ENCODE data around the gene ARPC1B.

Gene ARPC1B

GRCh38 chr7:99395616-99396327 lies 21.2 kb downstream of the ARPC1B start:
- TF ChIP-seq, protein P1, sequence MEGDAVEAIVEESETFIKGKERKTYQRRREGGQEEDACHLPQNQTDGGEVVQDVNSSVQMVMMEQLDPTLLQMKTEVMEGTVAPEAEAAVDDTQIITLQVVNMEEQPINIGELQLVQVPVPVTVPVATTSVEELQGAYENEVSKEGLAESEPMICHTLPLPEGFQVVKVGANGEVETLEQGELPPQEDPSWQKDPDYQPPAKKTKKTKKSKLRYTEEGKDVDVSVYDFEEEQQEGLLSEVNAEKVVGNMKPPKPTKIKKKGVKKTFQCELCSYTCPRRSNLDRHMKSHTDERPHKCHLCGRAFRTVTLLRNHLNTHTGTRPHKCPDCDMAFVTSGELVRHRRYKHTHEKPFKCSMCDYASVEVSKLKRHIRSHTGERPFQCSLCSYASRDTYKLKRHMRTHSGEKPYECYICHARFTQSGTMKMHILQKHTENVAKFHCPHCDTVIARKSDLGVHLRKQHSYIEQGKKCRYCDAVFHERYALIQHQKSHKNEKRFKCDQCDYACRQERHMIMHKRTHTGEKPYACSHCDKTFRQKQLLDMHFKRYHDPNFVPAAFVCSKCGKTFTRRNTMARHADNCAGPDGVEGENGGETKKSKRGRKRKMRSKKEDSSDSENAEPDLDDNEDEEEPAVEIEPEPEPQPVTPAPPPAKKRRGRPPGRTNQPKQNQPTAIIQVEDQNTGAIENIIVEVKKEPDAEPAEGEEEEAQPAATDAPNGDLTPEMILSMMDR (conservative IDR thresholded peaks at IDR 0.05; ENCODE audit: control insufficient read depth, insufficient read depth, low read depth, low read length) = no peak
- H3K4me3 ChIP-seq (ENCODE audit: control insufficient read depth, low read depth, low read length) = no peak overlapping the region
- DNase-seq (ENCODE audit: low read depth) = no peak

DNA sequence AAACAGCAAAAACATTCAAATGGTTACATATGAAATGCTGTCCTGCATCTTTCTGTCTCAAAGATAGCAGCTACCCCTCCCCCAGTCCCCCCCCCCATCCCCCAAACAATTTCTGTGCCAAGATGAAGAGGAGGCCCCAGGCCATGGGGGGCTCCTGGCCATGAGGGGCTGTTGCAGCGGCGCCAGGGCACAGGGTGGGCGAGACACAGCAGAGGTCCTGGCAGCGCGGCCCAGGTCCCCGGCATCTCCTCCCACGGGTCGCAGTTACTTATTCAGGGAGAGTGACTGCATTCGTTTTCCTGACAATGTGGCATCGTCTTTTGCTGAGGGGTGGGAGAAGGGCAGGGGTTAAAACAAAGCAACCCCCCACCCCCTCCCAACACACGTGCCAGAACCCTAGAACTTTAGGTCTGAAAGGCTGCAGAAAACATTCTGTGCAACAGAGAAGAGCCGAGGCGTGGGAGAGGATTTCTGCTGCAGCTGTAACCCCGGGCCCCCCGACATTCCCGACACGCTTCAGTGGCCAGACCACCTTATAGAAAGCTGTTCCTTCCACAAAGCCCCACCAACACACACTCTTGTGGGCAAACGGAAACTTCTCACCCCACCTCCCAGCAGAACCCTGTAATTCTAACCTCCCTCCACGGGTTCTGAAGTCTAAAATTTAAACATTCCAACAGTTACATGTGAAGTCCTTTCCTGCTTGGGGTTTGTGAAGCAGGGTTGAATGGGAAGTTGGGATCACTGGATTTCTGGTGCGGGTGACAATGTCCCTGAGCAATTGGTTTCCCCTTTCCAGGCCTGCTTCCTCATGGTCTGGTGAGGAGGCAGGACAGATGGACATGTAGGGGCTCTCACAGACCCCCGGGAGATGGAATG lies 22.1 kb downstream of the ARPC1B start:
- TF ChIP-seq, protein P1 (conservative IDR thresholded peaks at IDR 0.05; ENCODE audit: control insufficient read depth, insufficient read depth, low read depth, low read length) = no peak
- no peak for DNase-seq (ENCODE audit: low read depth)
- H3K4me3 ChIP-seq (ENCODE audit: control insufficient read depth, low read depth, low read length) = no peak overlapping the region

GRCh38 chr7:99397297-99397983 lies 22.9 kb downstream of the ARPC1B start:
- TF ChIP-seq, protein P1 (conservative IDR thresholded peaks at IDR 0.05; ENCODE audit: control insufficient read depth, insufficient read depth, low read depth, low read length) = no peak
- DNase-seq (ENCODE audit: low read depth) = no peak
- no peak overlapping the region for H3K4me3 ChIP-seq (ENCODE audit: control insufficient read depth, low read depth, low read length)

DNA sequence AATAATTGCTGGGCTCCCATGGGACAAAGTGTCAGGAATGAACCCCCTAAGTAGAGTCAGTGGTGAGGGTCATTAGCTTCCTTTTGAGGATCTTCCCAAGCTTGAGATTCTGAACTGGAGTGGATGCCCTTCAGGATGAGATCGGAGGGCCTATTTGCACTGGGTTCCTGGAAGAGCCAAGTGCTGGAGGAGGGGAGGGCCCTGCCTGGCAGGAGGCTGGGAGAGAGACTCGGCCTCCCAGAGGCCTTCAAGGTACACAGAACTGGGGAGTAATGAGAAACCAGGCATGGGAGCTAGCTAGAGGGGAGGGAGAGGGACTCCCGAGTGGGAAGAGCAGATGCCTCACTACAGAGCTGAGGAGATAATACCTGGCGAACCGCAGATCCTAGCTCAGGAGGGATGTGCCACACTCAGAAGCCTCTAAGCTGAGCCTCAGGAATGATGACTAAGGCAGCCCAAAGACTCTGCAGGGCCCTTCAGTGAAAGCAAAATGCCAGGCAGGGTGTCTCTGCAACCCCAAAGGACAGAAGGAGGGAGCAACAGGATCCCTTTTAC lies 24.4 kb downstream of the ARPC1B start:
- TF ChIP-seq, protein P1 (conservative IDR thresholded peaks at IDR 0.05; ENCODE audit: control insufficient read depth, insufficient read depth, low read depth, low read length) = no peak
- DNase-seq (ENCODE audit: low read depth) = no peak
- no peak overlapping the region for H3K4me3 ChIP-seq (ENCODE audit: control insufficient read depth, low read depth, low read length)

- DNase-seq (ENCODE audit: low read depth) = no peak
- H3K4me3 ChIP-seq (ENCODE audit: control insufficient read depth, low read depth, low read length) = no peak overlapping the region
- TF ChIP-seq, protein P1 (conservative IDR thresholded peaks at IDR 0.05; ENCODE audit: control insufficient read depth, insufficient read depth, low read depth, low read length) = no peak
These were observed 25.1 kb downstream of the ARPC1B start for GRCh38 chr7:99399597-99399996.

- H3K4me3 ChIP-seq (ENCODE audit: control insufficient read depth, low read depth, low read length) = no peak overlapping the region
- DNase-seq (ENCODE audit: low read depth) = no peak
These were observed 28.3 kb downstream of the ARPC1B start for GRCh38 chr7:99402854-99403253.

More at GRCh38 chr7:99402854-99403253, 28.3 kb downstream of the ARPC1B start:
- TF ChIP-seq, protein P1 (conservative IDR thresholded peaks at IDR 0.05; ENCODE audit: control insufficient read depth, insufficient read depth, low read depth, low read length) = no peak

All from fibroblast of mammary gland (primary cell).